Hepatocyte (in vitro differentiated cells): Measurements from ENCODE around the gene PLVAP.

Experiments
- CTCF ChIP-seq: fragments of 200-600 bp; sonication (generic); IDR thresholded peaks from 2 replicates; pipeline ENCODE4 v1.5.1; 2016; ENCODE audit warnings: antibody characterized with exemption, mild to moderate bottlenecking; ENCODE audit not compliant: poor library complexity
- EZH2 ChIP-seq: fragments of 200-600 bp; sonication (generic); IDR thresholded peaks from 2 replicates; pipeline ENCODE4 v1.6.1; 2016; ENCODE audit warnings: antibody characterized with exemption, mild to moderate bottlenecking, borderline replicate concordance

GRCh38 chr19:17359905-17360800 is 17.0 kb downstream of the PLVAP start:
- TF ChIP-seq CTCF (no peak), EZH2 (no peak)
